Lower lobe of right lung (tissue), 2 donors: Measurements from ENCODE around the gene RPL22. TPM values are rescaled to one million over a fixed set of nuclear protein-coding genes. Genes with fewer than 3 reads are reported as not detected.

ENCODE experiments used
- ATAC-seq, 2 donors: fragments of 200-7000 bp; cut with Tn5 transposase; one replicate each; pipeline ENCODE4 v1.9.1; 2020 to 2022; ENCODE audit warnings: mild to moderate bottlenecking in 2 of 2, moderate library complexity in 2 of 2
- DNase-seq: peaks from one replicate; pipeline ENCODE4 v3.0.0-alpha.2; 2020
- H3K27ac ChIP-seq: fragments of 200-600 bp; one replicate; pipeline ENCODE4 v1.8.0; 2022
- H3K27me3 ChIP-seq: fragments of 200-600 bp; one replicate; pipeline ENCODE4 v1.8.0; 2022; ENCODE audit warnings: low read depth
- H3K36me3 ChIP-seq: fragments of 200-600 bp; one replicate; pipeline ENCODE4 v1.8.0; 2022; ENCODE audit warnings: mild to moderate bottlenecking
- H3K4me1 ChIP-seq: fragments of 200-600 bp; one replicate; pipeline ENCODE4 v1.8.0; 2022
- H3K4me3 ChIP-seq: fragments of 200-600 bp; one replicate; pipeline ENCODE4 v1.8.0; 2022; ENCODE audit warnings: mild to moderate bottlenecking
- H3K9me3 ChIP-seq: fragments of 200-600 bp; one replicate; pipeline ENCODE4 v1.8.0; 2022
- CTCF ChIP-seq: fragments of 200-600 bp; IDR thresholded peaks from one replicate; pipeline ENCODE4 v1.8.0; 2022; ENCODE audit warnings: antibody characterized with exemption, mild to moderate bottlenecking
- intact Hi-C: fragments of 100-400 bp; cut with DNase I; formaldehyde crosslinking; loops from one replicate; pipeline ENCODE4 v1.11.0; 2022
- total RNA-seq: library from RNA; stranded (reverse); fragmentation: NEBNext Ultra II Directional; extraction: Animal tissue kit (Norgen Biotek cat#: 25700); gene quantifications from one replicate; pipeline ENCODE4 v1.2.1, GENCODE V29; 2021
- donor health status: DM: no; HTN: yes; CAD: no; lungs with severe emphysema.

Gene RPL22
- total RNA-seq, 1 donor from 2014 or later, result 317 TPM

GRCh38 chr1:6208723-6209660, 9.6 kb upstream of the RPL22 start:
- Histone ChIP-seq H3K4me1 (peaks cover 37% of the 10 kb centered on the region), H3K4me3 (peak overlapping the region; percentile 56), H3K27ac (no peak overlapping the region), H3K27me3 (peaks cover 24% of the 10 kb centered on the region), H3K36me3 (no peaks in the 10 kb centered on the region), H3K9me3 (no peaks in the 10 kb centered on the region)
- peak; percentile 65 for DNase-seq
- peak; percentile 51 to 58 for ATAC-seq
- intact Hi-C loops, result no loop called here
- TF ChIP-seq CTCF, result peak; percentile 46

GRCh38 chr1:6207921-6208320, 8.5 kb upstream of the RPL22 start:
- intact Hi-C loops, result no loop called here
- DNase-seq, result no peak
- H3K36me3 ChIP-seq, result no peaks in the 10 kb centered on the region
- TF ChIP-seq CTCF, result no peak
- no peak overlapping the region for H3K27ac ChIP-seq
- peaks cover 37% of the 10 kb centered on the region for H3K4me1 ChIP-seq
- H3K9me3 ChIP-seq, result no peaks in the 10 kb centered on the region
- ATAC-seq, result no peak
- no peak overlapping the region for H3K4me3 ChIP-seq
- peaks cover 24% of the 10 kb centered on the region for H3K27me3 ChIP-seq

- no peak for ATAC-seq
- no peak for TF ChIP-seq CTCF
- Histone ChIP-seq H3K9me3 (no peaks in the 10 kb centered on the region), H3K4me1 (peaks cover 37% of the 10 kb centered on the region), H3K27me3 (peaks cover 24% of the 10 kb centered on the region), H3K36me3 (no peaks in the 10 kb centered on the region), H3K27ac (no peak overlapping the region), H3K4me3 (no peak overlapping the region)
- intact Hi-C loops, result no loop called here
- peak; percentile 40 for DNase-seq
Observed at GRCh38 chr1:6207075-6207885, 7.9 kb upstream of the RPL22 start.

- intact Hi-C loops, result no loop called here
- H3K36me3 ChIP-seq, result no peaks in the 10 kb centered on the region
Observed at GRCh38 chr1:6206520-6206855, 7.1 kb upstream of the RPL22 start.

More at GRCh38 chr1:6206520-6206855, 7.1 kb upstream of the RPL22 start:
- Histone ChIP-seq H3K27me3 (peaks cover 24% of the 10 kb centered on the region), H3K4me1 (peaks cover 37% of the 10 kb centered on the region), H3K9me3 (no peaks in the 10 kb centered on the region), H3K4me3 (peak overlapping the region; percentile 66), H3K27ac (peak overlapping the region; percentile 72)
- ATAC-seq, result no peak
- TF ChIP-seq CTCF, result no peak
- no peak for DNase-seq
